Neural cell (in vitro differentiated cells): ENCODE results near the gene CFL2. TPM values are rescaled to one million over a fixed set of nuclear protein-coding genes. Genes with fewer than 3 reads are reported as not detected.

ENCODE experiments used
- H2AFZ ChIP-seq: fragments of 200-600, 300-800 bp; sonication (generic), shearing (Covaris generic); 2 replicates; pipeline ENCODE4 v1.6.0; 2014; ENCODE audit warnings: low read depth, mild to moderate bottlenecking, antibody characterized with exemption, low read length, moderate library complexity
- H3F3A ChIP-seq: fragments of 200-600 bp; shearing (Covaris generic); 2 replicates; pipeline ENCODE4 v1.6.1; 2016; ENCODE audit warnings: mild to moderate bottlenecking, moderate library complexity, mixed read lengths, antibody characterized with exemption, low read length; ENCODE audit not compliant: insufficient read depth, poor library complexity, severe bottlenecking
- H3K27ac ChIP-seq: fragments of 200-600, 300-800 bp; sonication (generic), shearing (Covaris generic); 2 replicates; pipeline ENCODE4 v1.5.1; 2014; ENCODE audit warnings: mild to moderate bottlenecking, low read length, moderate library complexity
- H3K27me3 ChIP-seq: fragments of 300-800, 200-600 bp; sonication (generic), shearing (Covaris generic); 2 replicates; pipeline ENCODE4 v1.6.0; 2014; ENCODE audit warnings: mild to moderate bottlenecking, low read depth, low read length, moderate library complexity; ENCODE audit not compliant: insufficient read depth
- H3K36me3 ChIP-seq: fragments of 300-800, 200-600 bp; sonication (generic), shearing (Covaris generic); 2 replicates; pipeline ENCODE4 v1.5.1; 2014; ENCODE audit warnings: mild to moderate bottlenecking, antibody characterized with exemption, low read length, moderate library complexity; ENCODE audit not compliant: insufficient read depth
- H3K4me2 ChIP-seq: fragments of 300-800, 200-600 bp; sonication (generic), shearing (Covaris generic); 2 replicates; pipeline ENCODE4 v1.6.0; 2014; ENCODE audit warnings: mild to moderate bottlenecking, low read length
- H3K4me3 ChIP-seq: fragments of 300-800, 200-600 bp; sonication (generic), shearing (Covaris generic); 2 replicates; pipeline ENCODE4 v1.5.1; 2014; ENCODE audit warnings: mild to moderate bottlenecking, low read length, moderate library complexity
- H3K79me2 ChIP-seq: fragments of 200-600 bp; shearing (Covaris generic); replicated peaks from 2 replicates; pipeline ENCODE4 v1.6.0; 2014; ENCODE audit warnings: mild to moderate bottlenecking, low read length, moderate library complexity; ENCODE audit not compliant: insufficient read depth
- H3K9ac ChIP-seq: fragments of 300-800, 200-600 bp; sonication (generic), shearing (Covaris generic); 2 replicates; pipeline ENCODE4 v1.6.1; 2016; ENCODE audit warnings: mild to moderate bottlenecking, low read length, mixed read lengths
- H3K9me2 ChIP-seq: fragments of 200-600 bp; shearing (Covaris generic); 2 replicates; pipeline ENCODE4 v1.6.1; 2016; ENCODE audit warnings: mild to moderate bottlenecking, low read length, mixed read lengths; ENCODE audit not compliant: insufficient read depth
- H3K9me3 ChIP-seq: fragments of 200-600, 300-800 bp; sonication (generic), shearing (Covaris generic); 2 replicates; pipeline ENCODE4 v1.6.1; 2016; ENCODE audit warnings: mild to moderate bottlenecking, mixed run types, low read length, moderate library complexity, mixed read lengths
- H4K20me1 ChIP-seq: fragments of 200-600 bp; shearing (Covaris generic); 2 replicates; pipeline ENCODE4 v1.6.1; 2016; ENCODE audit warnings: mild to moderate bottlenecking, mixed run types; ENCODE audit not compliant: insufficient read depth
- CTCF ChIP-seq: fragments of 450-650 bp; IDR thresholded peaks from 2 replicates; pipeline ENCODE4 v1.5.1; 2014; ENCODE audit warnings: antibody characterized with exemption, mild to moderate bottlenecking, moderate library complexity; ENCODE audit not compliant: poor library complexity, severe bottlenecking
- EP300 ChIP-seq: fragments of 450-650 bp; conservative IDR thresholded peaks from 2 replicates; pipeline ENCODE4 v1.6.1; 2014; ENCODE audit warnings: antibody characterized with exemption, mild to moderate bottlenecking, moderate library complexity; ENCODE audit not compliant: poor library complexity, severe bottlenecking
- EZH2 ChIP-seq: fragments of 200-600, 300-800 bp; shearing (Covaris generic), sonication (generic); IDR thresholded peaks from 2 replicates; pipeline ENCODE4 v1.6.1; 2014; ENCODE audit warnings: antibody characterized with exemption, low read length, borderline replicate concordance, mild to moderate bottlenecking; ENCODE audit not compliant: insufficient read depth, poor library complexity, severe bottlenecking
- MXI1 ChIP-seq: fragments of 450-650 bp; conservative IDR thresholded peaks from 2 replicates; pipeline ENCODE4 v1.6.1; 2014; ENCODE audit warnings: antibody characterized with exemption, mild to moderate bottlenecking; ENCODE audit not compliant: poor library complexity, severe bottlenecking
- POLR2AphosphoS5 ChIP-seq: IDR thresholded peaks from 2 replicates; pipeline ENCODE4 v1.6.1; 2012
- RAD21 ChIP-seq: fragments of 450-650 bp; conservative IDR thresholded peaks from 2 replicates; pipeline ENCODE4 v1.6.1; 2014; ENCODE audit warnings: antibody characterized with exemption, mild to moderate bottlenecking, moderate library complexity
- REST ChIP-seq: IDR thresholded peaks from 2 replicates; pipeline ENCODE4 v1.6.1; 2012; ENCODE audit warnings: borderline replicate concordance
- SMC3 ChIP-seq: fragments of 450-650 bp; conservative IDR thresholded peaks from 2 replicates; pipeline ENCODE4 v1.6.1; 2014; ENCODE audit warnings: antibody characterized with exemption, mild to moderate bottlenecking, moderate library complexity; ENCODE audit not compliant: poor library complexity
- TAF1 ChIP-seq: IDR thresholded peaks from 2 replicates; pipeline ENCODE4 v1.6.1; 2012; ENCODE audit warnings: low read depth
- polyA plus RNA-seq: library from polyadenylated mRNA; depleted of rRNA; stranded (reverse); fragments of >200 nt; gene quantifications from 2 replicates; pipeline ENCODE4 v1.2.3, GENCODE V29; 2014

CFL2 gene
- polyA plus RNA-seq, 1 donor from 2014 or later: 37.8 TPM

- no peaks in the 10 kb centered on the region for H3K79me2 ChIP-seq
- no peaks in the 10 kb centered on the region for H3K36me3 ChIP-seq
- H3K4me3 ChIP-seq: no peak overlapping the region
- no peaks in the 10 kb centered on the region for H3K9me3 ChIP-seq
- no peak overlapping the region for H3K27ac ChIP-seq
- H3K27me3 ChIP-seq: no peaks in the 10 kb centered on the region
- H4K20me1 ChIP-seq: no peaks in the 10 kb centered on the region
- no peak overlapping the region for H3K4me2 ChIP-seq
- H2AFZ ChIP-seq: no peak overlapping the region
- H3K9ac ChIP-seq: no peak overlapping the region
- H3F3A ChIP-seq: no peaks in the 10 kb centered on the region
- TF ChIP-seq MXI1 (no peak), EP300 (no peak), CTCF (no peak), EZH2 (no peak), POLR2AphosphoS5 (no peak), TAF1 (no peak), RAD21 (no peak), SMC3 (no peak), REST (no peak)
- H3K9me2 ChIP-seq: no peaks in the 10 kb centered on the region
Observed at GRCh38 chr14:34662561-34663088, 51.8 kb downstream of the CFL2 start.

DNA sequence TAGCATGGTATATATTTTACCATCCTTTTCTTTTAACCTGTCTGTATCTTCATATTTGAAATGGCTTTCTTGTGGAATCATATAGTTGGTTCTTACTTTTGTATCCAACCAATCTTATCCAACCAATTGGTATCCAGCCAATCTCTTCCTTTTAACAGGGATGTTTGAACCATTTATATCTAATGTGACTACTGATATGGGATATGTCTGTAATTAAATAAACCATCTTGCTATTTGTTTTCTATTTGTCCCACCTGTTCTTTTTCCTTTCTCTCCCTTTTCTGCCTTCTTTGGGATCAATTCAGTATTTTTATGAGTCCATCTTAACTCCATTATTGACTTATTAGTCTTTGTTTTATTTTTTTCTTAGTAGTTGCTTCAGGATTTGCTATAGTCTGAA lies 53.6 kb downstream of the CFL2 start:
- Histone ChIP-seq H3F3A (no peaks in the 10 kb centered on the region), H3K79me2 (no peaks in the 10 kb centered on the region), H3K27me3 (no peaks in the 10 kb centered on the region), H3K9me3 (no peaks in the 10 kb centered on the region), H3K4me3 (no peak overlapping the region), H3K9me2 (no peaks in the 10 kb centered on the region), H3K36me3 (no peaks in the 10 kb centered on the region), H3K9ac (no peak overlapping the region), H4K20me1 (no peaks in the 10 kb centered on the region), H2AFZ (no peak overlapping the region), H3K27ac (no peak overlapping the region), H3K4me2 (no peak overlapping the region)
- TF ChIP-seq CTCF (no peak), POLR2AphosphoS5 (no peak), TAF1 (no peak), MXI1 (no peak), EP300 (no peak), REST (no peak), EZH2 (no peak)
